Neural progenitor cell (in vitro differentiated cells): ENCODE measurements around the gene BEX3. TPM values are rescaled to one million over a fixed set of nuclear protein-coding genes. Genes with fewer than 3 reads are reported as not detected.
A peak's percentile ranks its signal among the peaks of the same experiment; 100 is the strongest.

Experiments
- DNase-seq: peaks from one replicate; pipeline ENCODE4 v3.0.0-alpha.2; 2016; ENCODE audit warnings: low spot score
- H2AFZ ChIP-seq: fragments of 200-600 bp; sonication (generic); replicated peaks from 2 replicates; pipeline ENCODE4 v1.6.1; 2016; ENCODE audit warnings: antibody characterized with exemption
- H3F3A ChIP-seq: fragments of 200-600 bp; sonication (generic); 2 replicates; pipeline ENCODE4 v1.6.1; 2016; ENCODE audit warnings: antibody characterized with exemption, low read depth
- H3K27ac ChIP-seq: fragments of 200-600 bp; sonication (generic); 2 replicates; pipeline ENCODE4 v1.5.1; 2016; ENCODE audit warnings: mild to moderate bottlenecking
- H3K27me3 ChIP-seq: fragments of 200-600 bp; sonication (generic); 2 replicates; pipeline ENCODE4 v1.6.1; 2016; ENCODE audit warnings: mild to moderate bottlenecking, moderate library complexity
- H3K36me3 ChIP-seq: fragments of 200-600 bp; sonication (generic); 2 replicates; pipeline ENCODE4 v1.5.1; 2016
- H3K4me1 ChIP-seq: fragments of 200-600 bp; sonication (generic); 2 replicates; pipeline ENCODE4 v1.6.1; 2016; ENCODE audit warnings: mixed run types
- H3K4me2 ChIP-seq: fragments of 200-600 bp; sonication (generic); 2 replicates; pipeline ENCODE4 v1.6.1; 2016
- H3K4me3 ChIP-seq: fragments of 200-600 bp; sonication (generic); 2 replicates; pipeline ENCODE4 v1.5.1; 2016
- H3K79me2 ChIP-seq: fragments of 200-600 bp; sonication (generic); 2 replicates; pipeline ENCODE4 v1.6.1; 2016; ENCODE audit warnings: low read depth
- H3K9ac ChIP-seq: fragments of 200-600 bp; sonication (generic); 2 replicates; pipeline ENCODE4 v1.6.1; 2016
- H3K9me3 ChIP-seq: fragments of 200-600 bp; sonication (generic); 2 replicates; pipeline ENCODE4 v1.5.1; 2016; ENCODE audit warnings: low read depth
- H4K20me1 ChIP-seq: fragments of 200-600 bp; sonication (generic); 2 replicates; pipeline ENCODE4 v1.6.1; 2016; ENCODE audit warnings: low read depth
- H3K27ac Mint-ChIP-seq: 3 replicates; pipeline ENCODE4 v1.8.0; 2021; ENCODE audit warnings: mixed read lengths
- H3K27me3 Mint-ChIP-seq: 2 replicates; pipeline ENCODE4 v1.8.0; 2022; ENCODE audit warnings: low read depth, mild to moderate bottlenecking, inconsistent platforms, moderate library complexity, mixed read lengths; ENCODE audit not compliant: insufficient read depth
- H3K36me3 Mint-ChIP-seq: 3 replicates; pipeline ENCODE4 v1.8.0; 2021; ENCODE audit warnings: mixed read lengths
- H3K4me1 Mint-ChIP-seq: 3 replicates; pipeline ENCODE4 v1.8.0; 2021; ENCODE audit warnings: mixed read lengths
- H3K4me3 Mint-ChIP-seq: 3 replicates; pipeline ENCODE4 v1.8.0; 2021; ENCODE audit warnings: mild to moderate bottlenecking, moderate library complexity, mixed read lengths
- H3K9me3 Mint-ChIP-seq: 3 replicates; pipeline ENCODE4 v1.8.0; 2020; ENCODE audit warnings: mixed read lengths
- EZH2 ChIP-seq: fragments of 200-600 bp; sonication (generic); IDR thresholded peaks from 2 replicates; pipeline ENCODE4 v1.6.1; 2017; ENCODE audit warnings: antibody characterized with exemption, mild to moderate bottlenecking, moderate library complexity
- EZH2phosphoT487 ChIP-seq: fragments of 200-600 bp; sonication (generic); IDR thresholded peaks from 2 replicates; pipeline ENCODE4 v1.6.1; 2017; ENCODE audit warnings: antibody characterized with exemption
- total RNA-seq: library from RNA; depleted of rRNA; stranded (reverse); fragments of >200 nt; gene quantifications from 2 replicates; pipeline ENCODE4 v1.2.3, GENCODE V29; 2015; ENCODE audit warnings: low replicate concordance
- TF ChIP-seq, protein P1 (sequence below): fragments of 200-600 bp; sonication (generic); IDR thresholded peaks from 2 replicates; pipeline ENCODE4 v1.5.1; 2017; ENCODE audit warnings: antibody characterized with exemption, mild to moderate bottlenecking

BEX3 gene
- total RNA-seq, 1 donor from 2014 or later, result 392 TPM

DNA sequence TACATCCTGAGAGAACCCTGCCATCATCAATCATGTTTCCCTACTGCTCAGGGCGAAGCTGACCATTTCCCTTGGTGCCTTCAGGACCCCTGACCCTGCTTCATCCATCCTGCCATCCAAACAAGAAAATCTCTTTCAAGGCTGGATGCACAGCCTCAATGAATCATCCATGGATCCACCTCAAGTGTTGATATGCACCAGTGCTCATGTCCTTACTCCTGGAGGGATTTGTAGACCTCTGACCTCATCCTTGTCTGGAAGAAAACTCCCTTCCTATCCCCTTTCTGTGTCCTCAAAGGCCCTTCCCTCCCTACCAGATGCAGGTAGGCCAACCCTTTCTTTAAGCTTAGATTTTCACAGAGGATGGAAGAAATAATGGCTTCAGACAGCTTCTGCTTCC, 24.6 kb downstream of the BEX3 start:
- no peaks in the 10 kb centered on the region for H3K36me3 ChIP-seq
- H2AFZ ChIP-seq, result no peak overlapping the region
- Mint-ChIP-seq H3K9me3 (peaks cover 9% of the 10 kb centered on the region), H3K27me3 (peaks cover 9% of the 10 kb centered on the region), H3K27ac (no peak overlapping the region), H3K4me3 (no peak overlapping the region), H3K4me1 (peaks cover 33% of the 10 kb centered on the region), H3K36me3 (no peaks in the 10 kb centered on the region)
- peaks cover 7% of the 10 kb centered on the region for H3K27me3 ChIP-seq
- no peak for TF ChIP-seq EZH2
- TF ChIP-seq, protein P1, sequence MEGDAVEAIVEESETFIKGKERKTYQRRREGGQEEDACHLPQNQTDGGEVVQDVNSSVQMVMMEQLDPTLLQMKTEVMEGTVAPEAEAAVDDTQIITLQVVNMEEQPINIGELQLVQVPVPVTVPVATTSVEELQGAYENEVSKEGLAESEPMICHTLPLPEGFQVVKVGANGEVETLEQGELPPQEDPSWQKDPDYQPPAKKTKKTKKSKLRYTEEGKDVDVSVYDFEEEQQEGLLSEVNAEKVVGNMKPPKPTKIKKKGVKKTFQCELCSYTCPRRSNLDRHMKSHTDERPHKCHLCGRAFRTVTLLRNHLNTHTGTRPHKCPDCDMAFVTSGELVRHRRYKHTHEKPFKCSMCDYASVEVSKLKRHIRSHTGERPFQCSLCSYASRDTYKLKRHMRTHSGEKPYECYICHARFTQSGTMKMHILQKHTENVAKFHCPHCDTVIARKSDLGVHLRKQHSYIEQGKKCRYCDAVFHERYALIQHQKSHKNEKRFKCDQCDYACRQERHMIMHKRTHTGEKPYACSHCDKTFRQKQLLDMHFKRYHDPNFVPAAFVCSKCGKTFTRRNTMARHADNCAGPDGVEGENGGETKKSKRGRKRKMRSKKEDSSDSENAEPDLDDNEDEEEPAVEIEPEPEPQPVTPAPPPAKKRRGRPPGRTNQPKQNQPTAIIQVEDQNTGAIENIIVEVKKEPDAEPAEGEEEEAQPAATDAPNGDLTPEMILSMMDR, result no peak
- no peak overlapping the region for H3K27ac ChIP-seq
- H3F3A ChIP-seq, result no peaks in the 10 kb centered on the region
- H3K9ac ChIP-seq, result no peak overlapping the region
- no peak for DNase-seq
- no peaks in the 10 kb centered on the region for H3K9me3 ChIP-seq
- H3K79me2 ChIP-seq, result peaks cover 9% of the 10 kb centered on the region
- no peaks in the 10 kb centered on the region for H3K4me1 ChIP-seq
- no peak overlapping the region for H3K4me3 ChIP-seq
- no peak overlapping the region for H3K4me2 ChIP-seq
- no peaks in the 10 kb centered on the region for H4K20me1 ChIP-seq

DNA sequence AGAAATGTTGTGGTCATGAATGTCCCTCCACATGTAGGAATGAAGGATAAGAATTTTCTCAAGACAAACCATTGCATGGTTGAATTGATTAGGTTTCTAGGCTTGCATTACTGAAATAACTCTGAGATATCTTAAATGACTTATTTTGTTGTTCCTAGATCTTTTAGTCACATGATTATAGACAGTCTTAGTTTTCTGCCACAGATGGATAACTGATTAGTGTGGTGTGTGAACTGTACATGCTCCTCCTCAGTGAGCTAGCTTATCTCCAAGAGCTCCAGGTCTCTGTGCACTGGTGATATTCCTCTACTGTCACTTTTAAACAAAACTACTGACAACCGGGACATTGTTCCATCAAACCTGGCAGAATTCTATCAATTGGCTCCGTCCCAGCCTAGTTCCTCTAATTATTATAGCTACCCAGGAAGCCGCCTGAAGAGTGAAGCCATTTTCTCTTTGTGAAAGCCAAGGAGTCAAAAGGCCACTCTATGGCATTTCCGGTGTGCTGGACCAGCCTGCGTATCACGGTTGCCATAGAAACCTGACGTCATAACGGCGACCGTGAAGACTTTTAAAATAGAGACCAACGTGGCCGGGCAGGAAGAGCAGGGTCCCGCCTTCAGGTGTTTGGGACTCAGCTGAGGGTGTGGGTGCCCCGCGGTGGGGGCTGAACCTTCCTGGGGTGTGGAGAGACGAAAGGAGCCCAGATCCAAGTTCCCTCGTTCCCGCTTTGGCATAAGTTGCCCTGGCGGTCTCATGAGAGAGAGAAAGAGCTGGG, 28.1 kb downstream of the BEX3 start:
- no peaks in the 10 kb centered on the region for H3K9me3 ChIP-seq
- Mint-ChIP-seq H3K4me1 (peaks cover 34% of the 10 kb centered on the region), H3K4me3 (peak overlapping the region; percentile 97), H3K9me3 (peaks cover 6% of the 10 kb centered on the region), H3K27ac (peak overlapping the region; percentile 99), H3K27me3 (peaks cover 2% of the 10 kb centered on the region), H3K36me3 (peaks cover 2% of the 10 kb centered on the region)
- TF ChIP-seq, protein P1, result no peak
- TF ChIP-seq EZH2phosphoT487, result no peak
- TF ChIP-seq EZH2, result no peak
- peaks cover 7% of the 10 kb centered on the region for H3K27me3 ChIP-seq
- H3K4me1 ChIP-seq, result no peaks in the 10 kb centered on the region
- H3K9ac ChIP-seq, result no peak overlapping the region
- peak overlapping the region; percentile 48 for H2AFZ ChIP-seq
- H4K20me1 ChIP-seq, result no peaks in the 10 kb centered on the region
- H3K79me2 ChIP-seq, result peaks cover 9% of the 10 kb centered on the region
- H3K27ac ChIP-seq, result no peak overlapping the region
- peak overlapping the region; percentile 72 for H3K4me2 ChIP-seq
- peak; percentile 91 for DNase-seq
- H3F3A ChIP-seq, result no peaks in the 10 kb centered on the region
- H3K36me3 ChIP-seq, result no peaks in the 10 kb centered on the region
- peak overlapping the region; percentile 63 for H3K4me3 ChIP-seq

DNA sequence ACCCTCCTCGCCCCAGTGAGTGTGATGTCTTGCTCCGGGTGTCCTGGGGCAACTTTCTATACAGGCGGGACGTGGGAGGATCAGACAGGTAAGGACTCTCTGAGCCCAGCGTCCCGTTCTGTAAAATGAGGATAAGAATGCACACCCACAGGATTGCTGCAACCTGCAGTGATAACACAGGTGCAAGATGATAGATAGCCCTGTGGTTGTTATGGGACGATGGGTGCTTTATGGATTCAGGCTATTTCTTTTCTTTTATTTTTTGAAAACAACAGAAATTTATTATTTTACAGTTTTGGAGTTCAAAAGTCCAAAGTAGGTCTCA, 28.6 kb downstream of the BEX3 start:
- Histone ChIP-seq H2AFZ (peak overlapping the region; percentile 48), H4K20me1 (no peaks in the 10 kb centered on the region), H3K4me2 (peak overlapping the region; percentile 72), H3K9ac (no peak overlapping the region), H3K4me3 (peak overlapping the region; percentile 63), H3K4me1 (no peaks in the 10 kb centered on the region), H3K9me3 (no peaks in the 10 kb centered on the region), H3K79me2 (peaks cover 9% of the 10 kb centered on the region), H3K36me3 (no peaks in the 10 kb centered on the region), H3K27me3 (peaks cover 7% of the 10 kb centered on the region), H3F3A (no peaks in the 10 kb centered on the region), H3K27ac (no peak overlapping the region)
- Mint-ChIP-seq H3K4me1 (peaks cover 34% of the 10 kb centered on the region), H3K4me3 (peak overlapping the region; percentile 97), H3K36me3 (peaks cover 6% of the 10 kb centered on the region), H3K27me3 (peaks cover 2% of the 10 kb centered on the region), H3K27ac (peak overlapping the region; percentile 99), H3K9me3 (peaks cover 6% of the 10 kb centered on the region)
- no peak for DNase-seq
- TF ChIP-seq, protein P1, result no peak
- TF ChIP-seq EZH2, result no peak
- no peak for TF ChIP-seq EZH2phosphoT487
